Lower lobe of right lung (tissue), 2 donors: ENCODE measurements around the gene STAB1. TPM values are rescaled to one million over a fixed set of nuclear protein-coding genes. Genes with fewer than 3 reads are reported as not detected.

Source experiments
- ATAC-seq, 2 donors: fragments of 200-7000 bp; cut with Tn5 transposase; one replicate each; pipeline ENCODE4 v1.9.1; 2020 to 2022; ENCODE audit warnings: mild to moderate bottlenecking in 2 of 2, moderate library complexity in 2 of 2
- DNase-seq: peaks from one replicate; pipeline ENCODE4 v3.0.0-alpha.2; 2020
- H3K27ac ChIP-seq: fragments of 200-600 bp; one replicate; pipeline ENCODE4 v1.8.0; 2022
- H3K27me3 ChIP-seq: fragments of 200-600 bp; one replicate; pipeline ENCODE4 v1.8.0; 2022; ENCODE audit warnings: low read depth
- H3K36me3 ChIP-seq: fragments of 200-600 bp; one replicate; pipeline ENCODE4 v1.8.0; 2022; ENCODE audit warnings: mild to moderate bottlenecking
- H3K4me1 ChIP-seq: fragments of 200-600 bp; one replicate; pipeline ENCODE4 v1.8.0; 2022
- H3K4me3 ChIP-seq: fragments of 200-600 bp; one replicate; pipeline ENCODE4 v1.8.0; 2022; ENCODE audit warnings: mild to moderate bottlenecking
- H3K9me3 ChIP-seq: fragments of 200-600 bp; one replicate; pipeline ENCODE4 v1.8.0; 2022
- intact Hi-C: fragments of 100-400 bp; cut with DNase I; formaldehyde crosslinking; loops from one replicate; pipeline ENCODE4 v1.11.0; 2022
- total RNA-seq: library from RNA; stranded (reverse); fragmentation: NEBNext Ultra II Directional; extraction: Animal tissue kit (Norgen Biotek cat#: 25700); gene quantifications from one replicate; pipeline ENCODE4 v1.2.1, GENCODE V29; 2021
- TF ChIP-seq, protein P1 (sequence below): fragments of 200-600 bp; IDR thresholded peaks from one replicate; pipeline ENCODE4 v1.8.0; 2022; ENCODE audit warnings: antibody characterized with exemption, mild to moderate bottlenecking
- donor health status: DM: no; HTN: yes; CAD: no; lungs with severe emphysema.

The STAB1 gene
- total RNA-seq, 1 donor from 2014 or later: 133 TPM

DNA sequence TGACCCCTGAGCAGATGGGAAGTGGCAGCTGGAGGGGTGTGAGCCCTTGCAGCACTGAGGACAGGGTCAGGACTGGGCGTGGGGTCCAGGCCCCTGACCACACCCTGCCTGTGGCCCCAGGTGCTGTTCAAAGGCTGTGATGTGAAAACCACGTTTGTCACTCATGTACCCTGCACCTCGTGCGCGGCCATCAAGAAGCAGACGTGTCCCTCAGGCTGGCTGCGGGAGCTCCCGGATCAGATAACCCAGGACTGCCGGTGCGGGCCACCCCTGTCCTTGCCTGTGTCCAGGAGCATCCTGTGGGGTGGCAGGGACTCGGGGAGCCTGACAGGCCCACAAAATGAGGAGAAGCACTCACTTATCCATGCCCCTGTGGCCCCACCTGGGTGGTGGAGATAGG, 5.9 kb downstream of the STAB1 start:
- H3K4me1 ChIP-seq: peaks cover 28% of the 10 kb centered on the region
- ATAC-seq: no peak
- no peaks in the 10 kb centered on the region for H3K27me3 ChIP-seq
- TF ChIP-seq, protein P1, sequence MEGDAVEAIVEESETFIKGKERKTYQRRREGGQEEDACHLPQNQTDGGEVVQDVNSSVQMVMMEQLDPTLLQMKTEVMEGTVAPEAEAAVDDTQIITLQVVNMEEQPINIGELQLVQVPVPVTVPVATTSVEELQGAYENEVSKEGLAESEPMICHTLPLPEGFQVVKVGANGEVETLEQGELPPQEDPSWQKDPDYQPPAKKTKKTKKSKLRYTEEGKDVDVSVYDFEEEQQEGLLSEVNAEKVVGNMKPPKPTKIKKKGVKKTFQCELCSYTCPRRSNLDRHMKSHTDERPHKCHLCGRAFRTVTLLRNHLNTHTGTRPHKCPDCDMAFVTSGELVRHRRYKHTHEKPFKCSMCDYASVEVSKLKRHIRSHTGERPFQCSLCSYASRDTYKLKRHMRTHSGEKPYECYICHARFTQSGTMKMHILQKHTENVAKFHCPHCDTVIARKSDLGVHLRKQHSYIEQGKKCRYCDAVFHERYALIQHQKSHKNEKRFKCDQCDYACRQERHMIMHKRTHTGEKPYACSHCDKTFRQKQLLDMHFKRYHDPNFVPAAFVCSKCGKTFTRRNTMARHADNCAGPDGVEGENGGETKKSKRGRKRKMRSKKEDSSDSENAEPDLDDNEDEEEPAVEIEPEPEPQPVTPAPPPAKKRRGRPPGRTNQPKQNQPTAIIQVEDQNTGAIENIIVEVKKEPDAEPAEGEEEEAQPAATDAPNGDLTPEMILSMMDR: no peak
- no peak overlapping the region for H3K4me3 ChIP-seq
- no peak overlapping the region for H3K27ac ChIP-seq
- H3K36me3 ChIP-seq: peaks cover 15% of the 10 kb centered on the region
- H3K9me3 ChIP-seq: no peaks in the 10 kb centered on the region
- intact Hi-C loops: no loop called here
- no peak for DNase-seq

DNA sequence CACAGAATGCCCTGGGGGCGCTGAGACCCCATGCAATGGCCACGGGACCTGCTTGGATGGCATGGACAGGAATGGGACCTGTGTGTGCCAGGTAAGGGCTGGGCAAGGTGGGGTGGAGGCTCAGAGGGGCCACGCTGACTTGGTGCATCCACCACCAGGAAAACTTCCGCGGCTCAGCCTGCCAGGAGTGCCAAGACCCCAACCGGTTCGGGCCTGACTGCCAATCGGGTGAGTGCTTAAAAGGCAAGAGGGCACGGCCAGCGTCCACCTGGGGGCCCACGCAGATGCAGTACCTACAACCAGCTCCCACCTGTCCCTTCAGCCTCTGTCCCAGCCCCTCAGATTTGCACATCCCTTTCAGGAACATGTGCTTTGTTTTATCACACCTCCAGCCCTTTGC, 6.9 kb downstream of the STAB1 start:
- TF ChIP-seq, protein P1: no peak
- Histone ChIP-seq H3K9me3 (no peaks in the 10 kb centered on the region), H3K27ac (no peak overlapping the region), H3K4me3 (no peak overlapping the region), H3K36me3 (peaks cover 22% of the 10 kb centered on the region), H3K4me1 (peaks cover 20% of the 10 kb centered on the region), H3K27me3 (no peaks in the 10 kb centered on the region)
- no peak for DNase-seq
- intact Hi-C loops: no loop called here
- ATAC-seq: no peak

DNA sequence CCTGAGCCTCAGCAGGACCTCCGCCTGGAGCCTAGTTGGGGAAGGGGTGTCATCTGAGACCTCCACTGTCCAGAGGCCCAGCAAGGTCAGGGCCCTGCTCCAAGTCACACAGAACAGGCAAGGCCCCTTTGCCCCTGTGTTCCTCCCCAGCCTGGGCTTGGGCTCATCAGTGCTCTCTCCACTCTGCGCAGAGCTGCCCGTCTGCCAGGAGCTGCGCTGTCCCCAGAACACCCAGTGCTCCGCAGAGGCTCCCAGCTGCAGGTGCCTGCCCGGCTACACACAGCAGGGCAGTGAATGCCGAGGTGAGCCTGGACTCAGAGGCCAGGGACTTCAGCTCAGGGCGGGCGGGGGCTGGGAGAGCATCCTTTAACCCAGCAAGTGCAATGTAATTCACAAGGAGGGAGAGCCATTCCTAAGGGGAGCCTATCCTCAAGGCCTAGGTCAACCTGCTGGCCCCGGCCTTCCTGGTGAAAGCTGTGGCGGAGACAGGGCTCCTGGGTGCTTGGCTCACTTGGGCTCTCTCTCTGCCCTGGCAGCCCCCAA, 7.7 kb downstream of the STAB1 start:
- intact Hi-C loops: no loop called here
- no peak overlapping the region for H3K27ac ChIP-seq
- DNase-seq (no peak), ATAC-seq (no peak)
- H3K36me3 ChIP-seq: peaks cover 25% of the 10 kb centered on the region
- no peak overlapping the region for H3K4me3 ChIP-seq
- no peaks in the 10 kb centered on the region for H3K27me3 ChIP-seq
- H3K4me1 ChIP-seq: peaks cover 15% of the 10 kb centered on the region
- TF ChIP-seq, protein P1: no peak
- no peaks in the 10 kb centered on the region for H3K9me3 ChIP-seq

DNA sequence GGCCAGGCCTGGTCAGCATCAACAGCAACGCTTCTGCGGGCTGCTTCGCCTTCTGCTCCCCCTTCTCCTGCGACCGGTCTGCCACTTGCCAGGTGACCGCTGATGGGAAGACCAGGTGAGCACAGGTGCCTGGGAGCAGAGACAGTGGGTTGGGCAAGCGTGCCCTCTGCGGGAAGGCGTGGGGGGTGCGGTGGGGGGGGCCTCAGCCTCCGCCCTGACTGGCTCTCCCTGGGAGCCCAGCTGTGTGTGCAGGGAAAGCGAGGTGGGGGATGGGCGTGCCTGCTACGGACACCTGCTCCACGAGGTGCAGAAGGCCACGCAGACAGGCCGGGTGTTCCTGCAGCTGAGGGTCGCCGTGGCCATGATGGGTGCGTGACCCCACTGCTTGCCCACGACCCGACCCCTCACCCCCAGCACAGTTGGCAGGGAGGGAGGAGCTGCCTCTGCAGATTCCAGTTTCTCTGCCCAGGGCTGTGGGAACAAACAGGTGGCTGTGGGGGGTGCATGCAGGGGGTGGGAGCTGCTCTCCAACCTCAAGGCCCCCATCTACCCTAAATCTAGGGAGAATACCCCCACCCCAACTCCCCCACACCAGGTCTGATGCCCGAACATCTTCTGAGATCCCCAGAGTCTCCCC, 8.8 kb downstream of the STAB1 start:
- peaks cover 29% of the 10 kb centered on the region for H3K36me3 ChIP-seq
- TF ChIP-seq, protein P1: no peak
- DNase-seq (no peak), ATAC-seq (no peak)
- peaks cover 5% of the 10 kb centered on the region for H3K4me1 ChIP-seq
- no peak overlapping the region for H3K4me3 ChIP-seq
- intact Hi-C loops: no loop called here
- H3K9me3 ChIP-seq: no peaks in the 10 kb centered on the region
- H3K27ac ChIP-seq: no peak overlapping the region
- H3K27me3 ChIP-seq: no peaks in the 10 kb centered on the region

DNA sequence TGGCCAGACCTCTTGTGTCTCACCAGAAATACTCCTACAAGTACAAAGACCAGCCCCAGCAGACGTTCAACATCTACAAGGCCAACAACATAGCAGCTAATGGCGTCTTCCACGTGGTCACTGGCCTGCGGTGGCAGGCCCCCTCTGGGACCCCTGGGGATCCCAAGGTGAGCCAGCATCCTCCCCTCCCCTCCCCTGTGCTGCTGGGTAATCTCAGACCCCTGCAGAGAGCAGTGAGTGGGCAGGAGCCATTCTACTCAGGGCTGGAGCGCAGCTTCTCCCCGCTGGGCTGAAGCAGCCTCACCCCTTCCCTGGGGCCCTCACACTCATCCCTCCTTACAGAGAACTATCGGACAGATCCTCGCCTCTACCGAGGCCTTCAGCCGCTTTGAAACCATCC, 9.8 kb downstream of the STAB1 start:
- peaks cover 29% of the 10 kb centered on the region for H3K36me3 ChIP-seq
- DNase-seq (no peak), ATAC-seq (no peak)
- intact Hi-C loops: no loop called here
- H3K9me3 ChIP-seq: no peaks in the 10 kb centered on the region
- H3K27me3 ChIP-seq: no peaks in the 10 kb centered on the region
- no peaks in the 10 kb centered on the region for H3K4me1 ChIP-seq
- H3K4me3 ChIP-seq: no peak overlapping the region
- no peak overlapping the region for H3K27ac ChIP-seq
- TF ChIP-seq, protein P1: no peak
